NCI-H748 treated with DMSO at 0.1 percent for 48 hours (cell line): ENCODE data around the gene GCSAM.

Experiments
- DNase-seq: peaks from one replicate; lab custom pipeline; 2025; lab: John Stamatoyannopoulos, UW

GCSAM gene

GRCh38 chr3:112104774-112105173 is 28.3 kb downstream of the GCSAM start:
- DNase-seq, result no peak

- no peak for DNase-seq
Observed at GRCh38 chr3:112101916-112102315, 31.1 kb downstream of the GCSAM start.

- DNase-seq, result peak; percentile 19
Observed at GRCh38 chr3:112097378-112097777, 35.7 kb downstream of the GCSAM start.

- DNase-seq, result no peak
Observed at GRCh38 chr3:112096176-112096575, 36.9 kb downstream of the GCSAM start.

GRCh38 chr3:112095731-112096130 is 37.3 kb downstream of the GCSAM start:
- no peak for DNase-seq

- DNase-seq, result no peak
Observed at GRCh38 chr3:112093180-112093522, 39.9 kb downstream of the GCSAM start.

GRCh38 chr3:112092496-112093179 is 40.4 kb downstream of the GCSAM start:
- DNase-seq, result no peak

GRCh38 chr3:112090887-112091586 is 42.0 kb downstream of the GCSAM start:
- no peak for DNase-seq

GRCh38 chr3:112089956-112090886 is 42.8 kb downstream of the GCSAM start:
- DNase-seq, result no peak

- DNase-seq, result no peak
Observed at GRCh38 chr3:112088944-112089343, 44.1 kb downstream of the GCSAM start.

- no peak for DNase-seq
Observed at GRCh38 chr3:112087746-112088145, 45.3 kb downstream of the GCSAM start.

GRCh38 chr3:112086875-112087524 is 46.0 kb downstream of the GCSAM start:
- no peak for DNase-seq

GRCh38 chr3:112086076-112086854 is 46.8 kb downstream of the GCSAM start, which contains the start of gene C3orf52:
C3orf52 (plus strand) TSS chr3:112086389; CDS start chr3:112086408, 19 bp downstream.
- peak; percentile 61 for DNase-seq

- DNase-seq, result no peak
Observed at GRCh38 chr3:112085735-112086075, 47.3 kb downstream of the GCSAM start.

- DNase-seq, result no peak
Observed at GRCh38 chr3:112084980-112085705, 47.9 kb downstream of the GCSAM start.

GRCh38 chr3:112083239-112083638 is 49.8 kb downstream of the GCSAM start:
- DNase-seq, result no peak

- DNase-seq, result no peak
Observed at GRCh38 chr3:112078125-112079083, 54.6 kb downstream of the GCSAM start.

- peak; percentile 80 for DNase-seq
Observed at GRCh38 chr3:112074616-112075497, 58.2 kb downstream of the GCSAM start.
